DOHH2 (cell line): Measurements from ENCODE around the gene FOXN3.

Source experiments
- H3F3A ChIP-seq: fragments of 200-600 bp; sonication (generic), shearing (Covaris generic); 2 replicates; pipeline ENCODE4 v1.6.0; 2016; ENCODE audit warnings: antibody characterized with exemption, mild to moderate bottlenecking; ENCODE audit not compliant: control insufficient read depth, insufficient read depth
- H3K27ac ChIP-seq: fragments of 200-600 bp; sonication (generic); 2 replicates; pipeline ENCODE4 v1.5.1; 2014; ENCODE audit warnings: low read depth, mild to moderate bottlenecking, low read length, moderate library complexity
- H3K27me3 ChIP-seq: fragments of 200-600 bp; sonication (generic); 2 replicates; pipeline ENCODE4 v1.6.1; 2014; ENCODE audit warnings: mild to moderate bottlenecking, low read length, mixed read lengths; ENCODE audit not compliant: control insufficient read depth
- H3K36me3 ChIP-seq: fragments of 200-600 bp; sonication (generic); 2 replicates; pipeline ENCODE4 v1.6.1; 2014; ENCODE audit warnings: mild to moderate bottlenecking, low read length, moderate library complexity, mixed read lengths; ENCODE audit not compliant: control insufficient read depth
- H3K4me1 ChIP-seq: fragments of 200-600 bp; sonication (generic); 2 replicates; pipeline ENCODE4 v1.6.1; 2014; ENCODE audit warnings: mild to moderate bottlenecking, low read length, mixed read lengths; ENCODE audit not compliant: control insufficient read depth
- H3K4me2 ChIP-seq: fragments of 200-600 bp; sonication (generic); 2 replicates; pipeline ENCODE4 v1.6.0; 2014; ENCODE audit warnings: mild to moderate bottlenecking, low read length, moderate library complexity
- H3K4me3 ChIP-seq: fragments of 200-600 bp; sonication (generic); 2 replicates; pipeline ENCODE4 v1.5.1; 2014; ENCODE audit warnings: mild to moderate bottlenecking, low read length, mixed read lengths
- H3K79me2 ChIP-seq: fragments of 200-600 bp; sonication (generic); 2 replicates; pipeline ENCODE4 v1.6.1; 2014; ENCODE audit warnings: mild to moderate bottlenecking, low read length, mixed read lengths; ENCODE audit not compliant: control insufficient read depth
- H3K9me2 ChIP-seq: fragments of 200-600 bp; sonication (generic); replicated peaks from 2 replicates; pipeline ENCODE4 v1.6.1; 2014; ENCODE audit warnings: mild to moderate bottlenecking, low read length, mixed read lengths; ENCODE audit not compliant: control insufficient read depth
- H3K9me3 ChIP-seq: fragments of 200-600 bp; sonication (generic); 2 replicates; pipeline ENCODE4 v1.6.1; 2014; ENCODE audit warnings: antibody characterized with exemption, low read length, mixed read lengths; ENCODE audit not compliant: control insufficient read depth, insufficient read depth
- H4K20me1 ChIP-seq: fragments of 200-600 bp; sonication (generic); 2 replicates; pipeline ENCODE4 v1.6.0; 2014; ENCODE audit warnings: low read depth, mild to moderate bottlenecking, antibody characterized with exemption, low read length, moderate library complexity; ENCODE audit not compliant: control insufficient read depth, insufficient read depth
- EZH2phosphoT487 ChIP-seq: fragments of 200-600 bp; sonication (generic); IDR thresholded peaks from 2 replicates; pipeline ENCODE4 v1.6.1; 2017; ENCODE audit warnings: borderline replicate concordance, mild to moderate bottlenecking, antibody characterized with exemption, low read length, moderate library complexity, mixed read lengths
- TF ChIP-seq, protein P1 (sequence below): fragments of 200-600 bp; sonication (generic); IDR thresholded peaks from one replicate; pipeline ENCODE4 v1.5.1; 2014; ENCODE audit warnings: antibody characterized with exemption, mild to moderate bottlenecking, low read depth, low read length; ENCODE audit not compliant: poor library complexity, severe bottlenecking

FOXN3 gene

DNA sequence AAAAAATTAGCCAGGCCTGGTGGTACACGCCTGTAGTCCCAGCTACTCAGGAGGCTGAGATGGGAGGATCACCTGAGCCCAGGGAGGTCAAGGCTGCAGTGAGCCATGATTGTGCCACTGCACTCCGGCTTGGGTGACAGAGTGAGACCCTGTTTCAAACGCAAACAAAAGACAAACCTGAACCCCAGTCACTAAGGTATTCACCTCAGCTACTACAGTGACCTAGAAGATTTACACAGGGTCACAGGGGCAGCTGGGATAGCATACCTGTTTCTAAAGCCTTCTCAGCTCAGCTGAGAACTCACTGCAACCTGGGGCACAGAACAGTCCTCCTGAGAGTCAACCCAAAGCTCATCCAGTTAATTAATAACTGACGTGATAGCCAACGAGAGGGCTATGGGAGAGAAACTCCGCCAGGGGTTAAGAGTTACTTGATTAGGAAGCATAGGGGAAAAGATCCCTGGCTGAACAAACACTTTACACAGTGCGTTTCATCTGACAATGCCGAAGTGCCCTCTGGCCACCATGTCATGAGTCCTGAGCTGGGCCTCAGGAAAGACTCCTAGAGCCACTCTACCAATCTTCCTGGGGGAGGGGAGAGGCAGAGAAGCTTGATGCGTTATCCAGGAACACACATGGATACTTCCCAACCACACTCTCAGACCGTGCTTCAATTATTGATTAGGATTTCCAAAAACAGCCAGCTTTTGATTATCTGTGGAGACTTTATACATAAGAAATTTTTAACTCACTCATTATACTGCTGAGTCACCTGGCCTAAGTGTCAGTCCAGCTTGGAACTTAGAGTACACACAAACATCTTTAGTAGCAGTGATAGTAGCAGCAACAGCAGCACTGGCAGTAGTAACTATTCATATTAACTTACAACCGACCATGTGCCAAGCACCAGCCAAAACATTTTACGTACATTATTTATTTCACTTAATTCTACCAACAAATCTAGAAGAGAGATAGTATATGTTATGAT, 48.2 kb downstream of the FOXN3 start:
- Histone ChIP-seq H3K9me2 (no peaks in the 10 kb centered on the region), H3K4me1 (peaks cover 59% of the 10 kb centered on the region)
- TF ChIP-seq, protein P1, sequence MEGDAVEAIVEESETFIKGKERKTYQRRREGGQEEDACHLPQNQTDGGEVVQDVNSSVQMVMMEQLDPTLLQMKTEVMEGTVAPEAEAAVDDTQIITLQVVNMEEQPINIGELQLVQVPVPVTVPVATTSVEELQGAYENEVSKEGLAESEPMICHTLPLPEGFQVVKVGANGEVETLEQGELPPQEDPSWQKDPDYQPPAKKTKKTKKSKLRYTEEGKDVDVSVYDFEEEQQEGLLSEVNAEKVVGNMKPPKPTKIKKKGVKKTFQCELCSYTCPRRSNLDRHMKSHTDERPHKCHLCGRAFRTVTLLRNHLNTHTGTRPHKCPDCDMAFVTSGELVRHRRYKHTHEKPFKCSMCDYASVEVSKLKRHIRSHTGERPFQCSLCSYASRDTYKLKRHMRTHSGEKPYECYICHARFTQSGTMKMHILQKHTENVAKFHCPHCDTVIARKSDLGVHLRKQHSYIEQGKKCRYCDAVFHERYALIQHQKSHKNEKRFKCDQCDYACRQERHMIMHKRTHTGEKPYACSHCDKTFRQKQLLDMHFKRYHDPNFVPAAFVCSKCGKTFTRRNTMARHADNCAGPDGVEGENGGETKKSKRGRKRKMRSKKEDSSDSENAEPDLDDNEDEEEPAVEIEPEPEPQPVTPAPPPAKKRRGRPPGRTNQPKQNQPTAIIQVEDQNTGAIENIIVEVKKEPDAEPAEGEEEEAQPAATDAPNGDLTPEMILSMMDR: no peak
- TF ChIP-seq EZH2phosphoT487: no peak

DNA sequence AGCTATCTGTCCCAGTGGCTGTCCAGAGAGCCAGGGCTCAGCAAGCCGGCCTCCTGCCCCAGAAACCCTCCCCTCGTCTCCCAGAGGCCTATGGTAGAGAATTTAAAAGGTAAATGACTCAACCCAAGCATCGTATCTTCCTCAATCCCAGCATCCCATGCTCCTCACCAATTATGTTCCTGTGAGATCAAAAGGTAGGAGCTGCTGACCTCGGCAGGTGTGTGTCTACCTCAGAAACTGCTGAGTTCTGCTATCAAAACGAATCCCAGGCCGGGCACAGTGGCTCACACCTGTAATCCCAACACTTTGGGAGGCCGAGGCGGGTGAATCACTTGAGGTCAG, 49.3 kb downstream of the FOXN3 start:
- no peak overlapping the region for H3K4me3 ChIP-seq
- H3K36me3 ChIP-seq: no peaks in the 10 kb centered on the region
- H3K9me2 ChIP-seq: no peaks in the 10 kb centered on the region
- peaks cover 53% of the 10 kb centered on the region for H3K79me2 ChIP-seq
- H3K27ac ChIP-seq: no peak overlapping the region
- H3K27me3 ChIP-seq: 0 out of 2 replicates have a peak, but pooled peaks cover 2% of the 10 kb centered on the region
- H3K9me3 ChIP-seq: no peaks in the 10 kb centered on the region
- H3K4me2 ChIP-seq: no peak overlapping the region
- peaks cover 60% of the 10 kb centered on the region for H3K4me1 ChIP-seq
- TF ChIP-seq EZH2phosphoT487: no peak
- TF ChIP-seq, protein P1: no peak
- peaks cover 15% of the 10 kb centered on the region for H3F3A ChIP-seq
- no peaks in the 10 kb centered on the region for H4K20me1 ChIP-seq

More for the DNA sequence above, 48.2 kb downstream of the FOXN3 start:
- H3K4me3 ChIP-seq: no peak overlapping the region
- peaks cover 15% of the 10 kb centered on the region for H3F3A ChIP-seq
- H3K4me2 ChIP-seq: no peak overlapping the region
- H4K20me1 ChIP-seq: no peaks in the 10 kb centered on the region
- no peak overlapping the region for H3K27ac ChIP-seq
- H3K79me2 ChIP-seq: peaks cover 52% of the 10 kb centered on the region
- H3K36me3 ChIP-seq: no peaks in the 10 kb centered on the region
- H3K27me3 ChIP-seq: no peaks in the 10 kb centered on the region
- no peaks in the 10 kb centered on the region for H3K9me3 ChIP-seq

DNA sequence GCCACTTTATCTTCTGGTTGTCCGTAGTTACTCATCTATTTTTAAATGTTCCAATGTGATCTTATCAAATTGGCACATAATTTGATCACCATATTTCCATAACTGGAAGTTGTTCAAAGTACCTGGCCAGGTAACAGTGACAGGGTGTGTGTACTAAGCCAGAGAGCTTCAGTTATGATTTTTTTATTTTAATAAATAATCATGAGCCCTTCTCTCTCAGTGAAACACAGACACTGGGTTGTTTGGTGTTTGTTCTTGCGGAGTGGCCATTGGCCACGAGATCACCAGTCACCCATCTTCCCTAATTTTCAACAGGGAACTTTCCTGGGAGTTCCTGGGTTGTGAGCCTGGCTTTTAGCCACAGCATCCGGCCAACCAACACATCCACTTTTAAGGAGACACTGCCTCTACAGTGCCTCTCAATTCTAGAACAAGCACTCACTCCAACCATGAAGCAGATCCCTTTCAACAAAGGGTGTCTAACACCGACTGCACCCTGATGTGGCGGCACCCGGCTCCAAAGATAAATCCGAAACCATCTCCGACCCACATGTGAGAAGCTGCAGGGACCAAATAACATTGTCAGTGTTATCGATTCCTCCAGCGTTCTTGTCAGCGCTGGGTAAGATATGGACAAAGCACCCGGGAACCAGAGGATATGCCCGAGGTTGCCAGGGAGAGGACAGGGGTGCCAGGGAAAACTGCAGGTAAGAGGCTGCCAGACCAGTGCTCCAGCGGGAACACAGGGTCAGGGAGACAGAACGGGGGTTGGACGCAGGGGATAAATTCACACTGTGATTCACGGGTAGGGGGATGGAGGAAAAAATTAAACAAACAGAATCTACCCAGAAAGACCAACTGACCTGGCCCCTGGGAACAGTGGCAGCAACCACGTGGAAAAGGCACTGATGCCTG, 49.9 kb downstream of the FOXN3 start:
- TF ChIP-seq, protein P1: no peak
- no peak for TF ChIP-seq EZH2phosphoT487
- H4K20me1 ChIP-seq: no peaks in the 10 kb centered on the region
- no peaks in the 10 kb centered on the region for H3K36me3 ChIP-seq
- H3K4me3 ChIP-seq: peak overlapping the region; percentile 21; the same call in 1 of the 2 replicates
- peaks cover 15% of the 10 kb centered on the region for H3F3A ChIP-seq
- H3K27ac ChIP-seq: peak overlapping the region; percentile 97
- H3K9me3 ChIP-seq: no peaks in the 10 kb centered on the region
- H3K79me2 ChIP-seq: peaks cover 53% of the 10 kb centered on the region
- H3K4me1 ChIP-seq: peaks cover 54% of the 10 kb centered on the region
- 0 out of 2 replicates have a peak, but pooled peaks cover 2% of the 10 kb centered on the region for H3K27me3 ChIP-seq
- peak overlapping the region; percentile 89 for H3K4me2 ChIP-seq
- no peaks in the 10 kb centered on the region for H3K9me2 ChIP-seq
